Neural cell (in vitro differentiated cells): ENCODE measurements around the gene ZSWIM6. TPM values are rescaled to one million over a fixed set of nuclear protein-coding genes. Genes with fewer than 3 reads are reported as not detected.

Source experiments
- H2AFZ ChIP-seq: fragments of 200-600, 300-800 bp; sonication (generic), shearing (Covaris generic); 2 replicates; pipeline ENCODE4 v1.6.0; 2014; ENCODE audit warnings: low read depth, mild to moderate bottlenecking, antibody characterized with exemption, low read length, moderate library complexity
- H3F3A ChIP-seq: fragments of 200-600 bp; shearing (Covaris generic); 2 replicates; pipeline ENCODE4 v1.6.1; 2016; ENCODE audit warnings: mild to moderate bottlenecking, moderate library complexity, mixed read lengths, antibody characterized with exemption, low read length; ENCODE audit not compliant: insufficient read depth, poor library complexity, severe bottlenecking
- H3K27ac ChIP-seq: fragments of 200-600, 300-800 bp; sonication (generic), shearing (Covaris generic); 2 replicates; pipeline ENCODE4 v1.5.1; 2014; ENCODE audit warnings: mild to moderate bottlenecking, low read length, moderate library complexity
- H3K27me3 ChIP-seq: fragments of 300-800, 200-600 bp; sonication (generic), shearing (Covaris generic); 2 replicates; pipeline ENCODE4 v1.6.0; 2014; ENCODE audit warnings: mild to moderate bottlenecking, low read depth, low read length, moderate library complexity; ENCODE audit not compliant: insufficient read depth
- H3K36me3 ChIP-seq: fragments of 300-800, 200-600 bp; sonication (generic), shearing (Covaris generic); 2 replicates; pipeline ENCODE4 v1.5.1; 2014; ENCODE audit warnings: mild to moderate bottlenecking, antibody characterized with exemption, low read length, moderate library complexity; ENCODE audit not compliant: insufficient read depth
- H3K4me2 ChIP-seq: fragments of 300-800, 200-600 bp; sonication (generic), shearing (Covaris generic); 2 replicates; pipeline ENCODE4 v1.6.0; 2014; ENCODE audit warnings: mild to moderate bottlenecking, low read length
- H3K4me3 ChIP-seq: fragments of 300-800, 200-600 bp; sonication (generic), shearing (Covaris generic); 2 replicates; pipeline ENCODE4 v1.5.1; 2014; ENCODE audit warnings: mild to moderate bottlenecking, low read length, moderate library complexity
- H3K79me2 ChIP-seq: fragments of 200-600 bp; shearing (Covaris generic); replicated peaks from 2 replicates; pipeline ENCODE4 v1.6.0; 2014; ENCODE audit warnings: mild to moderate bottlenecking, low read length, moderate library complexity; ENCODE audit not compliant: insufficient read depth
- H3K9ac ChIP-seq: fragments of 300-800, 200-600 bp; sonication (generic), shearing (Covaris generic); 2 replicates; pipeline ENCODE4 v1.6.1; 2016; ENCODE audit warnings: mild to moderate bottlenecking, low read length, mixed read lengths
- H3K9me2 ChIP-seq: fragments of 200-600 bp; shearing (Covaris generic); 2 replicates; pipeline ENCODE4 v1.6.1; 2016; ENCODE audit warnings: mild to moderate bottlenecking, low read length, mixed read lengths; ENCODE audit not compliant: insufficient read depth
- H3K9me3 ChIP-seq: fragments of 200-600, 300-800 bp; sonication (generic), shearing (Covaris generic); 2 replicates; pipeline ENCODE4 v1.6.1; 2016; ENCODE audit warnings: mild to moderate bottlenecking, mixed run types, low read length, moderate library complexity, mixed read lengths
- H4K20me1 ChIP-seq: fragments of 200-600 bp; shearing (Covaris generic); 2 replicates; pipeline ENCODE4 v1.6.1; 2016; ENCODE audit warnings: mild to moderate bottlenecking, mixed run types; ENCODE audit not compliant: insufficient read depth
- EP300 ChIP-seq: fragments of 450-650 bp; conservative IDR thresholded peaks from 2 replicates; pipeline ENCODE4 v1.6.1; 2014; ENCODE audit warnings: antibody characterized with exemption, mild to moderate bottlenecking, moderate library complexity; ENCODE audit not compliant: poor library complexity, severe bottlenecking
- EZH2 ChIP-seq: fragments of 200-600, 300-800 bp; shearing (Covaris generic), sonication (generic); IDR thresholded peaks from 2 replicates; pipeline ENCODE4 v1.6.1; 2014; ENCODE audit warnings: antibody characterized with exemption, low read length, borderline replicate concordance, mild to moderate bottlenecking; ENCODE audit not compliant: insufficient read depth, poor library complexity, severe bottlenecking
- MXI1 ChIP-seq: fragments of 450-650 bp; conservative IDR thresholded peaks from 2 replicates; pipeline ENCODE4 v1.6.1; 2014; ENCODE audit warnings: antibody characterized with exemption, mild to moderate bottlenecking; ENCODE audit not compliant: poor library complexity, severe bottlenecking
- POLR2AphosphoS5 ChIP-seq: IDR thresholded peaks from 2 replicates; pipeline ENCODE4 v1.6.1; 2012
- RAD21 ChIP-seq: fragments of 450-650 bp; conservative IDR thresholded peaks from 2 replicates; pipeline ENCODE4 v1.6.1; 2014; ENCODE audit warnings: antibody characterized with exemption, mild to moderate bottlenecking, moderate library complexity
- SMC3 ChIP-seq: fragments of 450-650 bp; conservative IDR thresholded peaks from 2 replicates; pipeline ENCODE4 v1.6.1; 2014; ENCODE audit warnings: antibody characterized with exemption, mild to moderate bottlenecking, moderate library complexity; ENCODE audit not compliant: poor library complexity
- TAF1 ChIP-seq: IDR thresholded peaks from 2 replicates; pipeline ENCODE4 v1.6.1; 2012; ENCODE audit warnings: low read depth
- polyA plus RNA-seq: library from polyadenylated mRNA; depleted of rRNA; stranded (reverse); fragments of >200 nt; gene quantifications from 2 replicates; pipeline ENCODE4 v1.2.3, GENCODE V29; 2014
- TF ChIP-seq, protein P1 (sequence below): IDR thresholded peaks from 2 replicates; pipeline ENCODE4 v1.6.1; 2012; ENCODE audit warnings: borderline replicate concordance
- TF ChIP-seq, protein P2 (sequence below): fragments of 450-650 bp; IDR thresholded peaks from 2 replicates; pipeline ENCODE4 v1.5.1; 2014; ENCODE audit warnings: antibody characterized with exemption, mild to moderate bottlenecking, moderate library complexity; ENCODE audit not compliant: poor library complexity, severe bottlenecking

Gene ZSWIM6
- polyA plus RNA-seq, 1 donor from 2014 or later, result 43.6 TPM

DNA sequence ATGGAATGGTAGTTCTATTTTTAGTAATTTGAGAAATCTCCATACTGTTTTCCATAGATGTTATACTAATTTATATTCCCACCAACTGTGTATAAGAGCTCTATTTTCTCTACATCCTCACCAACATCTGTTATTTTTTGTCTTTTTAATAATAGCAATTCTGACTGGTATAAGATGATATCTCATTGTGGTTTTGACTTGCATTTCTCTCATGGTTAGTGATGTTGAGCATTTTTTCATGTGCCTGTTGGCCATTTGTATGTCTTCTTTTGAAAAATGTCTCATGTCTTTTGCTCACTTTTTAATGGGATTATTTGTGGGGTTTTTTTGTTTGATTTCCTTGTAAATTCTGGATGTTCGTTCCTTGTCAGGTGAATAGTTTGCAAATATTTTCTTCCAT lies 154.4 kb downstream of the ZSWIM6 start:
- Histone ChIP-seq H3K79me2 (peaks cover 83% of the 10 kb centered on the region), H3K9me3 (no peaks in the 10 kb centered on the region), H3K9ac (no peak overlapping the region), H2AFZ (no peak overlapping the region), H3F3A (no peaks in the 10 kb centered on the region), H3K4me2 (no peak overlapping the region), H4K20me1 (no peaks in the 10 kb centered on the region), H3K27me3 (no peaks in the 10 kb centered on the region), H3K9me2 (no peaks in the 10 kb centered on the region), H3K36me3 (peaks cover 3% of the 10 kb centered on the region), H3K27ac (no peak overlapping the region), H3K4me3 (no peak overlapping the region)
- no peak for TF ChIP-seq EZH2
- TF ChIP-seq POLR2AphosphoS5, result no peak
- TF ChIP-seq EP300, result no peak
- no peak for TF ChIP-seq MXI1
- TF ChIP-seq, protein P1, sequence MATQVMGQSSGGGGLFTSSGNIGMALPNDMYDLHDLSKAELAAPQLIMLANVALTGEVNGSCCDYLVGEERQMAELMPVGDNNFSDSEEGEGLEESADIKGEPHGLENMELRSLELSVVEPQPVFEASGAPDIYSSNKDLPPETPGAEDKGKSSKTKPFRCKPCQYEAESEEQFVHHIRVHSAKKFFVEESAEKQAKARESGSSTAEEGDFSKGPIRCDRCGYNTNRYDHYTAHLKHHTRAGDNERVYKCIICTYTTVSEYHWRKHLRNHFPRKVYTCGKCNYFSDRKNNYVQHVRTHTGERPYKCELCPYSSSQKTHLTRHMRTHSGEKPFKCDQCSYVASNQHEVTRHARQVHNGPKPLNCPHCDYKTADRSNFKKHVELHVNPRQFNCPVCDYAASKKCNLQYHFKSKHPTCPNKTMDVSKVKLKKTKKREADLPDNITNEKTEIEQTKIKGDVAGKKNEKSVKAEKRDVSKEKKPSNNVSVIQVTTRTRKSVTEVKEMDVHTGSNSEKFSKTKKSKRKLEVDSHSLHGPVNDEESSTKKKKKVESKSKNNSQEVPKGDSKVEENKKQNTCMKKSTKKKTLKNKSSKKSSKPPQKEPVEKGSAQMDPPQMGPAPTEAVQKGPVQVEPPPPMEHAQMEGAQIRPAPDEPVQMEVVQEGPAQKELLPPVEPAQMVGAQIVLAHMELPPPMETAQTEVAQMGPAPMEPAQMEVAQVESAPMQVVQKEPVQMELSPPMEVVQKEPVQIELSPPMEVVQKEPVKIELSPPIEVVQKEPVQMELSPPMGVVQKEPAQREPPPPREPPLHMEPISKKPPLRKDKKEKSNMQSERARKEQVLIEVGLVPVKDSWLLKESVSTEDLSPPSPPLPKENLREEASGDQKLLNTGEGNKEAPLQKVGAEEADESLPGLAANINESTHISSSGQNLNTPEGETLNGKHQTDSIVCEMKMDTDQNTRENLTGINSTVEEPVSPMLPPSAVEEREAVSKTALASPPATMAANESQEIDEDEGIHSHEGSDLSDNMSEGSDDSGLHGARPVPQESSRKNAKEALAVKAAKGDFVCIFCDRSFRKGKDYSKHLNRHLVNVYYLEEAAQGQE, result no peak
- TF ChIP-seq RAD21, result no peak

DNA sequence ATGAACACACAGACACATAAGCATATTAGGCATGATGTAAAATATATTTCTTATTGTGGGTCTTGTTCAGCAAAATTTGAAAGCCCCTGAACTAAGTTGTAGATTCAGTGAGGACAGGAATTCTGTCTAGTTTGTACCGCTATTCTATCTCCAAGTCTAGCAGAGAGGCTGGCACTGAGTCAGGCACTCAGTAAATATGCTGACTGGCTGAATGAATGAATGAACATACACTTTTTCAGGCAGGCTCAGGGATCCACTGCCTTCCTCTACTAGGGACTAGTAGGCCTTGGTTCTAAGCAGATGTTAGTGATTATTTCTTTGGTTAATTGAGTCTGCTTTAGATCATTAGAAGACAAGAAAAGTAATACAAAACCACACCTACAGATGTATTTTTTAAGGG lies 157.5 kb downstream of the ZSWIM6 start:
- no peaks in the 10 kb centered on the region for H3K27me3 ChIP-seq
- H3K9me2 ChIP-seq, result no peaks in the 10 kb centered on the region
- no peak overlapping the region for H3K9ac ChIP-seq
- H3K4me2 ChIP-seq, result no peak overlapping the region
- H2AFZ ChIP-seq, result no peak overlapping the region
- H3K36me3 ChIP-seq, result peaks cover 3% of the 10 kb centered on the region
- peaks cover 99% of the 10 kb centered on the region for H3K79me2 ChIP-seq
- H3K9me3 ChIP-seq, result no peaks in the 10 kb centered on the region
- H3K4me3 ChIP-seq, result no peak overlapping the region
- H3K27ac ChIP-seq, result no peak overlapping the region
- H3F3A ChIP-seq, result no peaks in the 10 kb centered on the region
- no peak for TF ChIP-seq EZH2
- no peak for TF ChIP-seq SMC3
- TF ChIP-seq TAF1, result no peak
- no peak for TF ChIP-seq POLR2AphosphoS5
- no peak for TF ChIP-seq MXI1
- TF ChIP-seq RAD21, result no peak
- TF ChIP-seq, protein P2, sequence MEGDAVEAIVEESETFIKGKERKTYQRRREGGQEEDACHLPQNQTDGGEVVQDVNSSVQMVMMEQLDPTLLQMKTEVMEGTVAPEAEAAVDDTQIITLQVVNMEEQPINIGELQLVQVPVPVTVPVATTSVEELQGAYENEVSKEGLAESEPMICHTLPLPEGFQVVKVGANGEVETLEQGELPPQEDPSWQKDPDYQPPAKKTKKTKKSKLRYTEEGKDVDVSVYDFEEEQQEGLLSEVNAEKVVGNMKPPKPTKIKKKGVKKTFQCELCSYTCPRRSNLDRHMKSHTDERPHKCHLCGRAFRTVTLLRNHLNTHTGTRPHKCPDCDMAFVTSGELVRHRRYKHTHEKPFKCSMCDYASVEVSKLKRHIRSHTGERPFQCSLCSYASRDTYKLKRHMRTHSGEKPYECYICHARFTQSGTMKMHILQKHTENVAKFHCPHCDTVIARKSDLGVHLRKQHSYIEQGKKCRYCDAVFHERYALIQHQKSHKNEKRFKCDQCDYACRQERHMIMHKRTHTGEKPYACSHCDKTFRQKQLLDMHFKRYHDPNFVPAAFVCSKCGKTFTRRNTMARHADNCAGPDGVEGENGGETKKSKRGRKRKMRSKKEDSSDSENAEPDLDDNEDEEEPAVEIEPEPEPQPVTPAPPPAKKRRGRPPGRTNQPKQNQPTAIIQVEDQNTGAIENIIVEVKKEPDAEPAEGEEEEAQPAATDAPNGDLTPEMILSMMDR, result no peak
- TF ChIP-seq, protein P1, result no peak
- TF ChIP-seq EP300, result no peak
- H4K20me1 ChIP-seq, result no peaks in the 10 kb centered on the region
